Measurements from ENCODE around the gene RBM38. TPM values are rescaled to one million over a fixed set of nuclear protein-coding genes. Genes with fewer than 3 reads are reported as not detected.

Gene RBM38
- total and polyA plus RNA-seq, 3 experiments from 2014 or later: 94.4 to 107 (median 101) TPM

GRCh38 chr20:57439993-57440392 lies 48.8 kb downstream of the RBM38 start:
- no peak for DNase-seq
- POLR2A ChIA-PET: no interaction called here
- peaks cover 0 to 2% (median 0%) of the 10 kb centered on the region in 5 donors for H3K9me3 Mint-ChIP-seq
- H3K4me3 ChIP-seq (ENCODE audit: low read length): no peak overlapping the region
- no peaks in the 10 kb centered on the region for H3K27me3 Mint-ChIP-seq
- no peaks in the 10 kb centered on the region for H3K36me3 ChIP-seq (ENCODE audit: insufficient read depth, low read length)
- H3K27me3 ChIP-seq (ENCODE audit: insufficient read depth, low read length, poor library complexity, severe bottlenecking): no peaks in the 10 kb centered on the region
- peaks cover 10 to 19% (median 19%) of the 10 kb centered on the region in 3 donors for H3K4me1 Mint-ChIP-seq
- H3K4me3 Mint-ChIP-seq: no peak overlapping the region
- H3K27ac Mint-ChIP-seq: peak overlapping the region in 1 of 8 donors; percentile 34
- H3K4me1 ChIP-seq (ENCODE audit: insufficient read depth, low read length): peaks cover 14% of the 10 kb centered on the region
- no peaks in the 10 kb centered on the region for H3K9me3 ChIP-seq (ENCODE audit: low read length)
- no peak overlapping the region for H3K27ac ChIP-seq (ENCODE audit: low read depth, low read length)
- CTCF ChIA-PET: no interaction called here
- H3K36me3 Mint-ChIP-seq: no peaks in the 10 kb centered on the region

DNA sequence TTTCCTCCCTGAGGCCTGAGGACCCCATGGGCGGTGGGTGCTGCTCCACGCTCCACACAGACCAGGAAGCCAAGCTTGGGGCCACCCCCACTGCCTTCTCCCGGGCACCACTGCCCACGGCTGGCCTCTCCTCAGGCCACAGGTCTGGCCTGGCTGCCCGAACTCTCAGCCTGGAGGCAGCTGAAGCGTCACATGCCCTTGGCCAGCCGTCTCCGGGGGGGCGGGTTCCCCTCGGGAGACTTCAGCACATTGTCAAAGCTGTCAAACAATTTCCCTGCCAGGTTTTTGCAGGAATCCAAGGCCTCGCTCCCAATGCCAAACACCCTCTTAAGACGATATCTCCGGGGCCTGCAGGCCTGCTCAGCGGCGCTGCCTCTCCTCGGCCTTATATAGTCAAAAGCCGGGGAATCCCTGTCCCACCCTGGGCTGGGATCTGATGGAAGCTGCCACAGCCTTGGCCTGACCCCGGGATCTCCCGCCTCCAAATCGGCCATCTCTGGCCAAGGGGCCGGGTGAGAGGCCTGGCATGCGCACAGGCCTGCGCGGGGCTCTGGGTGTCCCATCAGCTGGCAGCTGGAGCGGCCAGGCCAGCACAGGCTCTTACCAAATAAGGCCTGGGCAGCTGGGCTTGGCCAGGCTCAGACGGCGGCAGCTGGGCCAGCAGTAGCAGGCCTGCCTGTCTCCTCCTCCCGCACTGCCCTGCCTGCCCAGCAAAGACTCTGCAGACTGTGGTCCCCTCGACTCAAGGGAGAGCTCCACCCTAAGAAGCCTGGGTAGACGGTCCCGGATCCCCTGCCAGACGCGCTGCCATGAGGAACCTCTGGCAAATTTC lies 49.7 kb downstream of the RBM38 start:
- Histone ChIP-seq H3K36me3 (ENCODE audit: insufficient read depth, low read length) (no peaks in the 10 kb centered on the region), H3K27ac (ENCODE audit: low read depth, low read length) (no peak overlapping the region), H3K27me3 (ENCODE audit: insufficient read depth, low read length, poor library complexity, severe bottlenecking) (no peaks in the 10 kb centered on the region), H3K4me3 (ENCODE audit: low read length) (no peak overlapping the region), H3K9me3 (ENCODE audit: low read length) (no peaks in the 10 kb centered on the region), H3K4me1 (ENCODE audit: insufficient read depth, low read length) (peaks cover 5% of the 10 kb centered on the region)
- POLR2A ChIA-PET: interaction anchor here (0.6 kb wide), 1 partner anchor 51 kb away, joined by 3 read pairs; no protein-coding TSS in a partner anchor
- H3K4me3 Mint-ChIP-seq: no peak overlapping the region
- H3K27ac Mint-ChIP-seq: peak overlapping the region in 1 of 8 donors; percentile 44
- peaks cover 3 to 10% (median 10%) of the 10 kb centered on the region in 3 donors for H3K4me1 Mint-ChIP-seq
- peaks cover 0 to 2% (median 0%) of the 10 kb centered on the region in 5 donors for H3K9me3 Mint-ChIP-seq
- CTCF ChIA-PET: interaction anchor here (1.0 kb wide), 1 partner anchor 43 kb away, joined by 3 read pairs; no protein-coding TSS in a partner anchor
- no peak for DNase-seq
- H3K27me3 Mint-ChIP-seq: no peaks in the 10 kb centered on the region
- H3K36me3 Mint-ChIP-seq: no peaks in the 10 kb centered on the region

- Histone ChIP-seq H3K4me3 (ENCODE audit: low read length) (no peak overlapping the region), H3K27ac (ENCODE audit: low read depth, low read length) (no peak overlapping the region), H3K4me1 (ENCODE audit: insufficient read depth, low read length) (no peaks in the 10 kb centered on the region), H3K36me3 (ENCODE audit: insufficient read depth, low read length) (no peaks in the 10 kb centered on the region), H3K27me3 (ENCODE audit: insufficient read depth, low read length, poor library complexity, severe bottlenecking) (no peaks in the 10 kb centered on the region), H3K9me3 (ENCODE audit: low read length) (no peaks in the 10 kb centered on the region)
- Mint-ChIP-seq H3K9me3 (peaks cover 0 to 2% (median 0%) of the 10 kb centered on the region in 5 donors), H3K4me3 (no peak overlapping the region), H3K27ac (peak overlapping the region in 2 of 8 donors; percentile 44 to 84), H3K27me3 (no peaks in the 10 kb centered on the region), H3K36me3 (no peaks in the 10 kb centered on the region), H3K4me1 (peaks cover 0 to 5% (median 4%) of the 10 kb centered on the region in 3 donors)
- no peak for DNase-seq
- CTCF ChIA-PET: interaction anchor here (1.0 kb wide), 1 partner anchor 43 kb away, joined by 3 read pairs; no protein-coding TSS in a partner anchor
- POLR2A ChIA-PET: interaction anchor here (0.6 kb wide), 1 partner anchor 52 kb away, joined by 3 read pairs; no protein-coding TSS in a partner anchor
Measured at GRCh38 chr20:57441510-57442154, 50.4 kb downstream of the RBM38 start.

- H3K36me3 ChIP-seq (ENCODE audit: insufficient read depth, low read length): no peaks in the 10 kb centered on the region
- no peak overlapping the region for H3K4me3 Mint-ChIP-seq
- H3K36me3 Mint-ChIP-seq: no peaks in the 10 kb centered on the region
- POLR2A ChIA-PET: no interaction called here
- H3K4me1 Mint-ChIP-seq: peaks cover 0 to 5% (median 4%) of the 10 kb centered on the region in 3 donors
- CTCF ChIA-PET: no interaction called here
- no peak overlapping the region for H3K27ac ChIP-seq (ENCODE audit: low read depth, low read length)
- no peaks in the 10 kb centered on the region for H3K4me1 ChIP-seq (ENCODE audit: insufficient read depth, low read length)
- H3K27ac Mint-ChIP-seq: no peak overlapping the region
- no peak for DNase-seq
- H3K27me3 ChIP-seq (ENCODE audit: insufficient read depth, low read length, poor library complexity, severe bottlenecking): no peaks in the 10 kb centered on the region
- H3K27me3 Mint-ChIP-seq: no peaks in the 10 kb centered on the region
- H3K4me3 ChIP-seq (ENCODE audit: low read length): no peak overlapping the region
- peaks cover 0 to 2% (median 0%) of the 10 kb centered on the region in 5 donors for H3K9me3 Mint-ChIP-seq
- no peaks in the 10 kb centered on the region for H3K9me3 ChIP-seq (ENCODE audit: low read length)
Measured at GRCh38 chr20:57442158-57442887, 51.1 kb downstream of the RBM38 start.

DNA sequence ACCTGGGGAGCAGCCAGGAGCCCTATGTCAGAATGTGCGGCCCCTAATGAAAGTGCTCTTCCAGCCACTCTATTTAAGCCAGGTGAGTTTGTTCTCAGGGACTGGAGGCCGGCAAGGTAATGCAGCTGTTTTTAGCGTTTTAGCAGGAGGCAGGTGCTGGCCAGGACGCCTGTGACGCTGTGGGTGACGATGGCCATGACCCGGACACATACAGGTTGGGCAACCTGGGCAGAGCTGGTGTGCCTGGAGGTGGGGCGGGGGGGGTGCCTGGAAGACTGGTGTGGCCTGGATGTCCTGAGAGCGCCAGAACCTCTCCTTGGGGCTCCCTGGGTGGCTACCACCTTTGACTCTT lies 51.7 kb downstream of the RBM38 start:
- DNase-seq: no peak
- H3K9me3 ChIP-seq (ENCODE audit: low read length): no peaks in the 10 kb centered on the region
- H3K4me1 Mint-ChIP-seq: peaks cover 0 to 5% (median 4%) of the 10 kb centered on the region in 3 donors

GRCh38 chr20:57443349-57444265 lies 52.4 kb downstream of the RBM38 start:
- Histone ChIP-seq H3K36me3 (ENCODE audit: insufficient read depth, low read length) (no peaks in the 10 kb centered on the region), H3K4me1 (ENCODE audit: insufficient read depth, low read length) (no peaks in the 10 kb centered on the region), H3K9me3 (ENCODE audit: low read length) (no peaks in the 10 kb centered on the region), H3K27ac (ENCODE audit: low read depth, low read length) (no peak overlapping the region), H3K4me3 (ENCODE audit: low read length) (no peak overlapping the region), H3K27me3 (ENCODE audit: insufficient read depth, low read length, poor library complexity, severe bottlenecking) (no peaks in the 10 kb centered on the region)
- H3K9me3 Mint-ChIP-seq: no peaks in the 10 kb centered on the region
- no peaks in the 10 kb centered on the region for H3K36me3 Mint-ChIP-seq
- H3K27ac Mint-ChIP-seq: peak overlapping the region in 1 of 8 donors; percentile 4
- POLR2A ChIA-PET: no interaction called here
- H3K4me3 Mint-ChIP-seq: no peak overlapping the region
- H3K4me1 Mint-ChIP-seq: peaks cover 0 to 5% (median 4%) of the 10 kb centered on the region in 3 donors
- CTCF ChIA-PET: no interaction called here
- peaks cover 0 to 2% of the 10 kb centered on the region in 2 donors for H3K27me3 Mint-ChIP-seq
- no peak for DNase-seq

More for the DNA sequence above, 51.7 kb downstream of the RBM38 start:
- Mint-ChIP-seq H3K9me3 (peaks cover 0 to 2% (median 0%) of the 10 kb centered on the region in 5 donors), H3K27ac (no peak overlapping the region), H3K4me3 (no peak overlapping the region), H3K27me3 (no peaks in the 10 kb centered on the region), H3K36me3 (no peaks in the 10 kb centered on the region)
- H3K4me3 ChIP-seq (ENCODE audit: low read length): no peak overlapping the region
- H3K4me1 ChIP-seq (ENCODE audit: insufficient read depth, low read length): no peaks in the 10 kb centered on the region
- no peaks in the 10 kb centered on the region for H3K36me3 ChIP-seq (ENCODE audit: insufficient read depth, low read length)
- no peaks in the 10 kb centered on the region for H3K27me3 ChIP-seq (ENCODE audit: insufficient read depth, low read length, poor library complexity, severe bottlenecking)
- ChIA-PET CTCF (no interaction called here), POLR2A (no interaction called here)
- H3K27ac ChIP-seq (ENCODE audit: low read depth, low read length): no peak overlapping the region

GRCh38 chr20:57444394-57445048 lies 53.3 kb downstream of the RBM38 start:
- CTCF ChIA-PET: interaction anchor here (1.4 kb wide), 1 partner anchor 46 kb away, joined by 3 read pairs; no protein-coding TSS in a partner anchor
- Mint-ChIP-seq H3K27ac (no peak overlapping the region), H3K9me3 (no peaks in the 10 kb centered on the region), H3K36me3 (no peaks in the 10 kb centered on the region), H3K4me1 (peaks cover 0 to 7% (median 4%) of the 10 kb centered on the region in 3 donors), H3K4me3 (no peak overlapping the region), H3K27me3 (peaks cover 0 to 2% of the 10 kb centered on the region in 2 donors)
- Histone ChIP-seq H3K4me3 (ENCODE audit: low read length) (no peak overlapping the region), H3K36me3 (ENCODE audit: insufficient read depth, low read length) (no peaks in the 10 kb centered on the region), H3K27me3 (ENCODE audit: insufficient read depth, low read length, poor library complexity, severe bottlenecking) (no peaks in the 10 kb centered on the region), H3K4me1 (ENCODE audit: insufficient read depth, low read length) (peaks cover 2% of the 10 kb centered on the region), H3K9me3 (ENCODE audit: low read length) (no peaks in the 10 kb centered on the region), H3K27ac (ENCODE audit: low read depth, low read length) (no peak overlapping the region)
- POLR2A ChIA-PET: interaction anchor here (0.6 kb wide), 1 partner anchor 46 kb away, joined by 3 read pairs; no protein-coding TSS in a partner anchor
- DNase-seq: no peak

Measured in CD8-positive, alpha-beta memory T cell (primary cell).